A673 (cell line): Measurements from ENCODE around the gene DEDD2.

Experiments
- CTCF ChIP-seq: fragments of 300-800, 200-600 bp; sonication (generic); conservative IDR thresholded peaks from 2 replicates; pipeline ENCODE4 v1.5.1; 2017; ENCODE audit warnings: low read depth, mild to moderate bottlenecking, antibody characterized with exemption, low read length, moderate library complexity, mixed read lengths
- EZH2 ChIP-seq: fragments of 200-600 bp; sonication (generic); IDR thresholded peaks from 2 replicates; pipeline ENCODE4 v1.6.1; 2017; ENCODE audit warnings: borderline replicate concordance, low read depth, mild to moderate bottlenecking, mixed read lengths, antibody characterized with exemption, low read length; ENCODE audit not compliant: poor library complexity, severe bottlenecking

GRCh38 chr19:42254850-42255765 is 37.6 kb upstream of the DEDD2 start, which contains the start of gene ERF:
- TF ChIP-seq CTCF (no peak), EZH2 (no peak)
